H1 (cell line): ENCODE results near the gene SPTLC3. TPM values are rescaled to one million over a fixed set of nuclear protein-coding genes. Genes with fewer than 3 reads are reported as not detected.

ENCODE experiments used
- CTCF ChIA-PET: fragments of 300-600 bp; sonication (Branson Sonifier 250); formaldehyde crosslinking; loops from one replicate; lab custom pipeline; 2021; ENCODE audit not compliant: partially characterized antibody; lab: Charles Lee
- POLR2A ChIA-PET: fragments of 300-600 bp; sonication (Branson Sonifier 250); formaldehyde crosslinking; loops from one replicate; lab custom pipeline; 2021; ENCODE audit warnings: inconsistent platforms; ENCODE audit not compliant: partially characterized antibody; lab: Charles Lee
- DNase-seq, 2 experiments: peaks; one replicate each; pipeline versions ENCODE4 v3.0.0 to v3.0.0-alpha.2; 2010 to 2022; ENCODE audit warnings: low spot score in 2 of 2, low read depth in 1 of 2, mixed read lengths in 1 of 2
- FAIRE-seq: peaks from 2 replicates; lab custom pipeline; 2011; peaks lifted over from hg19 to GRCh38; lab: Jason Lieb, UNC
- H2AFZ ChIP-seq: 2 replicates; pipeline ENCODE4 v1.8.1; 2012; ENCODE audit warnings: low read length, inconsistent platforms
- H2AK5ac ChIP-seq: 2 replicates; pipeline ENCODE4 v1.6.1; 2013; ENCODE audit warnings: low read depth, low read length
- H2BK120ac ChIP-seq: replicated peaks from 2 replicates; pipeline ENCODE3; 2013; ENCODE audit warnings: low read depth, low read length, inconsistent platforms
- H2BK12ac ChIP-seq: 2 replicates; pipeline ENCODE4 v1.6.1; 2013; ENCODE audit warnings: low read depth, low read length
- H2BK15ac ChIP-seq: 2 replicates; pipeline ENCODE4 v1.6.1; 2013; ENCODE audit warnings: low read length
- H2BK20ac ChIP-seq: 2 replicates; pipeline ENCODE4 v1.6.1; 2013; ENCODE audit warnings: low read length
- H2BK5ac ChIP-seq: 2 replicates; pipeline ENCODE4 v1.6.1; 2013; ENCODE audit warnings: low read depth, low read length
- H3K14ac ChIP-seq: 2 replicates; pipeline ENCODE4 v1.6.1; 2013; ENCODE audit warnings: inconsistent platforms; ENCODE audit not compliant: insufficient read length
- H3K18ac ChIP-seq: 2 replicates; pipeline ENCODE4 v1.6.1; 2013; ENCODE audit warnings: low read length; ENCODE audit errors: extremely low read depth
- H3K23ac ChIP-seq: 2 replicates; pipeline ENCODE4 v1.6.1; 2013; ENCODE audit warnings: inconsistent platforms; ENCODE audit not compliant: insufficient read length
- H3K23me2 ChIP-seq: 2 replicates; pipeline ENCODE4 v1.6.1; 2013; ENCODE audit warnings: low read depth, low read length
- H3K27ac ChIP-seq: 2 replicates; pipeline ENCODE4 v1.6.1; 2011; ENCODE audit warnings: low read depth, low read length, inconsistent platforms
- H3K27me3 ChIP-seq, 4 experiments: replicated peaks in 1 of 4; 1 replicate in 1 of 4; 2 replicates in 3 of 4; pipeline versions ENCODE4 v1.6.1 to v1.8.1; 2011 to 2013; ENCODE audit warnings: low read length in 3 of 4, mild to moderate bottlenecking in 3 of 4, inconsistent platforms in 2 of 4, mixed read lengths in 2 of 4, moderate library complexity in 1 of 4; ENCODE audit not compliant: control insufficient read depth in 3 of 4, insufficient read depth in 3 of 4; ENCODE audit errors: extremely low read depth in 1 of 4
- H3K36me3 ChIP-seq, 4 experiments: 2 replicates each; pipeline versions ENCODE4 v1.6.1 to v1.8.1; 2011 to 2013; ENCODE audit warnings: mild to moderate bottlenecking in 4 of 4, low read length in 3 of 4, moderate library complexity in 2 of 4, control low read depth in 1 of 4, inconsistent platforms in 1 of 4; ENCODE audit not compliant: insufficient read depth in 4 of 4, control insufficient read depth in 2 of 4
- H3K4ac ChIP-seq: replicated peaks from 2 replicates; pipeline ENCODE3; 2013; ENCODE audit warnings: low read length, low read depth, mixed read lengths, inconsistent platforms; ENCODE audit not compliant: insufficient read length
- H3K4me1 ChIP-seq, 4 experiments: replicated peaks in 1 of 4; 1 replicate in 1 of 4; 2 replicates in 3 of 4; pipeline versions ENCODE4 v1.6.1 to v1.8.1; 2011 to 2013; ENCODE audit warnings: low read length in 3 of 4, inconsistent platforms in 2 of 4, mixed read lengths in 1 of 4; ENCODE audit not compliant: insufficient read depth in 4 of 4, control insufficient read depth in 3 of 4
- H3K4me2 ChIP-seq, 2 experiments: 2 replicates each; pipeline versions ENCODE4 v1.6.1 to v1.8.1; 2011 to 2013; ENCODE audit warnings: low read depth in 2 of 2, low read length in 2 of 2, control low read depth in 1 of 2, inconsistent platforms in 1 of 2, mild to moderate bottlenecking in 1 of 2; ENCODE audit not compliant: insufficient read depth in 1 of 2
- H3K4me3 ChIP-seq, 4 experiments: fragments of 200-600, 300-600 bp in 1 of 4; sonication (generic), shearing (Covaris generic), sonication (Bioruptor Twin) in 1 of 4; 2 replicates each; pipeline versions ENCODE4 v1.5.1 to v1.8.1; 2011 to 2016; ENCODE audit warnings: low read length in 4 of 4, low read depth in 3 of 4, control low read depth in 2 of 4, inconsistent platforms in 2 of 4, mild to moderate bottlenecking in 2 of 4, mixed read lengths in 1 of 4, moderate library complexity in 1 of 4; ENCODE audit not compliant: insufficient read depth in 2 of 4; ENCODE audit errors: extremely low read depth in 1 of 4
- H3K56ac ChIP-seq: replicated peaks from 2 replicates; pipeline ENCODE3; 2013; ENCODE audit warnings: low read depth, mild to moderate bottlenecking, mixed read lengths, low read length, inconsistent platforms; ENCODE audit not compliant: insufficient read length
- H3K79me1 ChIP-seq: 2 replicates; pipeline ENCODE4 v1.6.1; 2013; ENCODE audit warnings: low read depth, low read length, control low read depth
- H3K79me2 ChIP-seq, 2 experiments: 2 replicates each; pipeline versions ENCODE4 v1.6.1 to v1.8.1; 2012 to 2013; ENCODE audit warnings: low read length in 2 of 2, mild to moderate bottlenecking in 2 of 2, inconsistent platforms in 1 of 2; ENCODE audit not compliant: insufficient read depth in 2 of 2, control insufficient read depth in 1 of 2
- H3K9ac ChIP-seq, 4 experiments: replicated peaks in 1 of 4; 1 replicate in 1 of 4; 2 replicates in 3 of 4; pipeline versions ENCODE4 v1.6.1 to v1.8.1; 2011 to 2013; ENCODE audit warnings: low read depth in 3 of 4, low read length in 3 of 4, control low read depth in 2 of 4, mild to moderate bottlenecking in 2 of 4, moderate library complexity in 2 of 4, inconsistent platforms in 1 of 4; ENCODE audit errors: extremely low read depth in 1 of 4
- H3K9me3 ChIP-seq, 2 experiments: 2 replicates each; pipeline versions ENCODE4 v1.6.1 to v1.8.1; 2012 to 2013; ENCODE audit warnings: mild to moderate bottlenecking in 2 of 2, moderate library complexity in 2 of 2, control low read depth in 1 of 2, inconsistent platforms in 1 of 2, low read depth in 1 of 2, low read length in 1 of 2, mixed read lengths in 1 of 2; ENCODE audit not compliant: insufficient read depth in 2 of 2
- H4K20me1 ChIP-seq, 2 experiments: replicated peaks in 1 of 2; 2 replicates each; pipeline versions ENCODE3 to v1.8.1; 2011 to 2013; ENCODE audit warnings: inconsistent platforms in 2 of 2, low read length in 2 of 2, mild to moderate bottlenecking in 1 of 2; ENCODE audit not compliant: insufficient read depth in 2 of 2, control insufficient read depth in 1 of 2
- H4K5ac ChIP-seq: 2 replicates; pipeline ENCODE4 v1.6.1; 2013; ENCODE audit warnings: low read length, low read depth, mixed read lengths, inconsistent platforms; ENCODE audit not compliant: insufficient read length
- H4K8ac ChIP-seq: 2 replicates; pipeline ENCODE4 v1.8.0; 2013; ENCODE audit warnings: mild to moderate bottlenecking, moderate library complexity, low read length, inconsistent platforms; ENCODE audit not compliant: insufficient read depth; ENCODE audit errors: extremely low read depth
- H4K91ac ChIP-seq: replicated peaks from 2 replicates; pipeline ENCODE3; 2013; ENCODE audit warnings: low read length, mixed read lengths, inconsistent platforms; ENCODE audit not compliant: insufficient read length
- CBX5 ChIP-seq: fragments of 300-800, 300-1000 bp; sonication (generic); IDR thresholded peaks from 2 replicates; pipeline ENCODE4 v1.7.1; 2016; ENCODE audit warnings: antibody characterized with exemption, low read length, low read depth
- NANOG ChIP-seq: IDR thresholded peaks from 2 replicates; pipeline ENCODE4 v1.6.1; 2011; ENCODE audit warnings: low read length, low read depth, mild to moderate bottlenecking, inconsistent platforms; ENCODE audit not compliant: insufficient read depth, poor library complexity, severe bottlenecking
- SIRT6 ChIP-seq: IDR thresholded peaks from one replicate; pipeline ENCODE4 v1.7.1; 2012; ENCODE audit warnings: low read length, inconsistent platforms
- TAF7 ChIP-seq: optimal IDR thresholded peaks from 2 replicates; pipeline ENCODE3; 2011; ENCODE audit warnings: low read depth, mild to moderate bottlenecking, inconsistent platforms, low read length, moderate library complexity, borderline replicate concordance
- TEAD4 ChIP-seq: IDR thresholded peaks from 2 replicates; pipeline ENCODE4 v1.6.1; 2012; ENCODE audit warnings: low read depth, low read length, inconsistent platforms, mixed read lengths
- WGBS, 2 experiments: shearing (Covaris generic) in 1 of 2; methylation state at CpG; one replicate each; pipeline versions ENCODE4 v1.1.6 to v1.1.7; 2013 to 2015; ENCODE audit warnings: low lambda C conversion rate in 2 of 2, mixed read lengths in 2 of 2, inconsistent platforms in 1 of 2, low coverage in 1 of 2, missing lambda C conversion rate in 1 of 2; ENCODE audit not compliant: insufficient replicate concordance in 2 of 2, insufficient coverage in 1 of 2, insufficient read length in 1 of 2; ENCODE audit errors: extremely low coverage in 1 of 2, missing lambda C conversion rate in 1 of 2; 5-methylcytosine and 5-hydroxymethylcytosine counted together
- polyA plus RNA-seq, 7 experiments: library from polyadenylated mRNA; depleted of rRNA in 3 of 7; stranded (reverse) in 5 of 7; unstranded in 2 of 7; fragments of >200 nt in 5 of 7; fragments of 200-250 nt in 2 of 7; gene quantifications; 1 replicate in 5 of 7; 2 replicates in 1 of 7; 4 replicates in 1 of 7; pipeline versions ENCODE4 v1.2.1 to v1.2.3, GENCODE V29; 2011 to 2013; ENCODE audit warnings: missing spikeins in 2 of 7, mixed read lengths in 2 of 7
- total RNA-seq: library from RNA; stranded (reverse); fragmentation: NEBNext Ultra II Directional; extraction: Animal tissue kit (Norgen Biotek cat#: 25700); gene quantifications from 2 replicates; pipeline ENCODE4 v1.2.1, GENCODE V29; 2021

SPTLC3 gene
- total and polyA plus RNA-seq, 2 of the 8 experiments (the other 6 are each of a cell fraction or from before 2014, with no cell fraction given): 0.23 to 0.82 TPM

DNA sequence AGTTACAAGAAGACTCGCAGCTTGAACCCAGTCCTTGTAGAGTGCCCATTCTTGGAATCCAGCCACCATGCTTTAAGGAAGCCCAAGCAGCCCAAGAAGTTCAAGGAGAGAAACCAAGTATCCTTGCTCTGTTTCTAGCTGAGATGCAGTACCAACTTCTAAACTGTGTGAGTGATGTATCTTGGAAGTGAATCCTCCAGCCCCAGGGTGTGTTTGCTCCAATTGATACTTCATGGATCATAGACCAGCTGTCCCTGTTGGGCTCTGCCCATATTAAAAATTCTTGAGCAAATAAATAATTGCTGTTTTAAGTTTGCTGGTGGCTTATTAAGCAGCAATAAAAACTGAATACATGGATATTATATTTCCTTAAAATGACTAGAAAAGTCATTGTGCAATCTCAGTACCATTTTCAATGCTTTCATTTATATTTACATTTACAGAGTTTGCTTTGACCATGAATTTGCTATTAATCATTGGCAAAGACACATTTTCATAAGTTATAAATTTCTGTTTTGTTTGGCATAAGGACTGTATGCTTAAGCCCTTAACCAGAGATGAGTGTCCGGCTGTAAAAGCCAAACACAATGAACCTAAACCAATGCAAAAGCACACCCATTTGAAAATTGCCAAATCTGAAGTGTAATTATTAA is 9.2 kb downstream of the SPTLC3 start:
- no peaks in the 10 kb centered on the region for H3K79me2 ChIP-seq
- no peaks in the 10 kb centered on the region for H4K20me1 ChIP-seq
- H3K9me3 ChIP-seq: no peaks in the 10 kb centered on the region
- no peaks in the 10 kb centered on the region; the same call in 1 of the 2 replicates for H3K23me2 ChIP-seq
- peaks cover 0 to 3% (median under 1%) of the 10 kb centered on the region in 4 experiments; a peak in 3 of 7 replicates for H3K4me1 ChIP-seq
- H3K27me3 ChIP-seq: no peaks in the 10 kb centered on the region
- no peak overlapping the region for H3K4me3 ChIP-seq
- no peak for DNase-seq
- no peak overlapping the region for H4K5ac ChIP-seq
- H2AFZ ChIP-seq: no peak overlapping the region
- no peak overlapping the region for H2BK20ac ChIP-seq
- H2BK120ac ChIP-seq: no peak overlapping the region
- no peak for FAIRE-seq
- ChIA-PET POLR2A (no interaction called here), CTCF (interaction anchor here (0.6 to 1.7 kb wide), 3 partner anchors 8 to 87 kb away, joined by 4 read pairs; no protein-coding TSS in a partner anchor)
- H2BK15ac ChIP-seq: no peak overlapping the region
- no peak overlapping the region for H3K9ac ChIP-seq
- H2AK5ac ChIP-seq: no peak overlapping the region
- no peak overlapping the region for H3K4ac ChIP-seq
- no peak overlapping the region for H3K23ac ChIP-seq
- H3K79me1 ChIP-seq: no peaks in the 10 kb centered on the region
- H2BK12ac ChIP-seq: no peak overlapping the region
- H3K14ac ChIP-seq: no peak overlapping the region
- H3K56ac ChIP-seq: no peak overlapping the region
- 96% methylated on average over 2 of the region's 2 CpGs; no CpG with 5 or more reads in 1 of the 2 experiments for WGBS, 2 experiments
- no peak overlapping the region for H2BK5ac ChIP-seq
- H3K4me2 ChIP-seq: no peak overlapping the region
- H3K36me3 ChIP-seq: no peaks in the 10 kb centered on the region
- TF ChIP-seq CBX5: no peak
- TF ChIP-seq SIRT6: no peak
- TF ChIP-seq NANOG: no peak
- TF ChIP-seq TAF7: no peak
- TF ChIP-seq TEAD4: no peak
- TF ChIP-seq, all 59 proteins: peak for 0
- H3K27ac ChIP-seq: no peak overlapping the region
- no peak overlapping the region for H4K8ac ChIP-seq
- no peak overlapping the region for H4K91ac ChIP-seq
- H3K18ac ChIP-seq: no peak overlapping the region
